ENCODE measurements around the gene SCAP. TPM values are rescaled to one million over a fixed set of nuclear protein-coding genes. Genes with fewer than 3 reads are reported as not detected.

SCAP gene
- total and polyA plus RNA-seq, 2 of the 13 experiments (the other 11 are each of a cell fraction or from before 2014, with no cell fraction given): 40.4 to 53.3 TPM

- TF ChIP-seq ATAD3A (CRISPR knock-in tag; IDR thresholded peaks at IDR 0.05): no peak
- peak; percentile 84 for TF ChIP-seq AGO2 (optimal IDR thresholded peaks at IDR 0.05; ENCODE audit: low read depth, low read length)
- no peak for TF ChIP-seq ZSCAN20 (CRISPR knock-in tag; IDR thresholded peaks at IDR 0.05; ENCODE audit: borderline replicate concordance)
- no peak for TF ChIP-seq ZNF142 (CRISPR knock-in tag; IDR thresholded peaks at IDR 0.05)
- no peak; the same call in 1 of the 2 replicates for TF ChIP-seq FOSL2 (CRISPR knock-in tag; IDR thresholded peaks at IDR 0.05)
- TF ChIP-seq PLRG1 (conservative IDR thresholded peaks at IDR 0.05): no peak
- TF ChIP-seq ZNF33A (CRISPR knock-in tag; IDR thresholded peaks at IDR 0.05; ENCODE audit: borderline replicate concordance): no peak
- no peak for TF ChIP-seq TBX2 (CRISPR knock-in tag; IDR thresholded peaks at IDR 0.05; ENCODE audit: borderline replicate concordance)
- no peak for TF ChIP-seq YEATS4 (CRISPR knock-in tag; IDR thresholded peaks at IDR 0.05; ENCODE audit: borderline replicate concordance)
- TF ChIP-seq CEBPZ (IDR thresholded peaks at IDR 0.05; ENCODE audit: low read length): no peak
- TF ChIP-seq ZNF501 (CRISPR knock-in tag; IDR thresholded peaks at IDR 0.05): 0 out of 2 replicates have a peak, but pooled peaks have one; percentile 39
- no peak for TF ChIP-seq ATF1 (CRISPR knock-in tag; IDR thresholded peaks at IDR 0.05)
- TF ChIP-seq ATF7-NPFF (CRISPR knock-in tag; IDR thresholded peaks at IDR 0.05; ENCODE audit: low read depth): no peak
- TF ChIP-seq ZNF772 (CRISPR knock-in tag; IDR thresholded peaks at IDR 0.05): no peak
- TF ChIP-seq ZNF264 (CRISPR knock-in tag; IDR thresholded peaks at IDR 0.05): no peak
- TF ChIP-seq ZNF773 (CRISPR knock-in tag; IDR thresholded peaks at IDR 0.05; ENCODE audit: borderline replicate concordance): no peak
- TF ChIP-seq SKIL (CRISPR knock-in tag; IDR thresholded peaks at IDR 0.05; ENCODE audit: borderline replicate concordance): no peak
Measured at GRCh38 chr3:47420511-47421484, 54.9 kb downstream of the SCAP start (continued).

Measured in HepG2 (cell line).